ACC112 (cell line): ENCODE measurements around the gene FABP6.
"Not testable (repeated sequence)": the region's sequence is repeated elsewhere in the genome, so short reads cannot be mapped to it uniquely, and the experiment has no call there.

Experiments
- H2AFZ ChIP-seq: fragments of 200-600 bp; sonication (generic); one replicate; pipeline ENCODE4 v1.6.0; 2017; ENCODE audit warnings: antibody characterized with exemption, low read length; ENCODE audit not compliant: unreplicated experiment
- H3K27ac ChIP-seq: fragments of 200-600 bp; sonication (generic); 2 replicates; pipeline ENCODE4 v1.5.1; 2014; ENCODE audit warnings: low read depth, mild to moderate bottlenecking, antibody characterized with exemption, low read length, moderate library complexity
- H3K27me3 ChIP-seq: fragments of 200-600 bp; sonication (generic); 2 replicates; pipeline ENCODE4 v1.6.1; 2014; ENCODE audit warnings: mild to moderate bottlenecking, antibody characterized with exemption, low read length, moderate library complexity, mixed read lengths; ENCODE audit not compliant: insufficient read depth
- H3K36me3 ChIP-seq: fragments of 200-600 bp; sonication (generic); 2 replicates; pipeline ENCODE4 v1.6.1; 2016; ENCODE audit warnings: mild to moderate bottlenecking, antibody characterized with exemption, low read length, moderate library complexity, mixed read lengths; ENCODE audit not compliant: insufficient read depth
- H3K4me1 ChIP-seq: fragments of 200-600 bp; sonication (generic); one replicate; pipeline ENCODE4 v1.6.1; 2016; ENCODE audit warnings: low read length, mixed read lengths; ENCODE audit not compliant: insufficient read depth, unreplicated experiment, control insufficient read depth
- H3K4me3 ChIP-seq: fragments of 200-600 bp; sonication (generic); 2 replicates; pipeline ENCODE4 v1.5.1; 2014; ENCODE audit warnings: mild to moderate bottlenecking, low read depth, low read length
- H3K79me2 ChIP-seq: fragments of 200-600 bp; sonication (generic); one replicate; pipeline ENCODE4 v1.6.0; 2016; ENCODE audit warnings: low read length; ENCODE audit not compliant: control insufficient read depth, unreplicated experiment, insufficient read depth

The FABP6 gene, protein sequence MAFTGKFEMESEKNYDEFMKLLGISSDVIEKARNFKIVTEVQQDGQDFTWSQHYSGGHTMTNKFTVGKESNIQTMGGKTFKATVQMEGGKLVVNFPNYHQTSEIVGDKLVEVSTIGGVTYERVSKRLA

DNA sequence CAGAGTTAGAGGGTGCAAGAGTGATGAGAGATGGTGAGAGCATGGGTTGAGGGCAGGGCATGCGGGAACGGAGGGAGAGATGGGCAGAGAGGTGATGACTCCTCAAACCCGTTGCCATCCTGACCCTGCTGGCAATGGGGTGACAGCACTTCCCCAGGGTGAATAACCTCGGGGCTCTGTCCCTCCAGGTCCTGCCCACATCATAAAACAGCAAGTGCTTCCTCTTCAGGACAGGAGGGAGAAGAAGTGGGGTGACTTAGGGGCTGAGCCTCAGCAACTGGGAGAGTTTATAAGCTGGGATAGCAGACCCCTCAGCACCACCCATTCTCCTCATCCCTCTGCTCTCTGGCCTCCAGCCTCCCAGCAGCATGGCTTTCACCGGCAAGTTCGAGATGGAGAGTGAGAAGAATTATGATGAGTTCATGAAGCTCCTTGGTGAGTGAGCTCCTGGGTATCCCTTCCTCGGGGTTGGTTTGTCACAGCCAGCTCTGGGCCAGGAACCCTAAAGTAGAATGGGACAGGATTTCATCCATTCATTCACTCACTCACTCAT, at the start of gene FABP6:
FABP6 (plus strand) TSS at position 317 of the 553 bp plus-strand sequence; CDS start at position 369, 52 bp downstream.
- H2AFZ ChIP-seq: no peak within 1 kb of the TSS

DNA sequence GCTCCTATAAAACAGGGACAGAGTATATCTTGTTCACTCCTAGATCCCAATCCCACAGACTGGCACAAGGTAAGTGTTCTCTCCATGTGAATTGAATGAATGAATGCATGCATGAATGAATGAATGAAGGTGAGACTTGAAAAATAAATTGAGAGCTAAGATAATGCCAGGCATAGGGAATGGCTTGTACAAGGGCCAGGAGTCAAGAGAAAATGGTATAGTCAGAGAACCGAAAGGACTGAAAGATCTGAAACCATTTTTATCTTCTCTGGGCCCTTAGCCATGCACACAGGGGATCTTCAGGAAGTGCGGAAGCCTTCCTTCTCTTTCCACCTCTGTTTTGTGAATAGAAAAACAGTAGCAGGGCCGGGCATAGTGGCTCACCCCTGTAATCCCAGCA, 48.4 kb upstream of the FABP6 start:
- Histone ChIP-seq H3K4me3 (no peak overlapping the region), H3K36me3 (no peaks in the 10 kb centered on the region), H3K27me3 (no peaks in the 10 kb centered on the region), H3K4me1 (peaks cover 18% of the 10 kb centered on the region), H2AFZ (no peak overlapping the region), H3K27ac (no peak overlapping the region), H3K79me2 (no peaks in the 10 kb centered on the region)

More for the DNA sequence above, at the start of gene FABP6:
- H3K79me2 ChIP-seq: no peaks in the 10 kb centered on the region
- H3K4me3 ChIP-seq: no peak within 1 kb of the TSS
- H3K4me1 ChIP-seq: peaks cover 16% of the 10 kb centered on the region
- H3K27ac ChIP-seq: no peak within 1 kb of the TSS
- H3K27me3 ChIP-seq: no peaks in the 10 kb centered on the region
- no peaks in the 10 kb centered on the region for H3K36me3 ChIP-seq

DNA sequence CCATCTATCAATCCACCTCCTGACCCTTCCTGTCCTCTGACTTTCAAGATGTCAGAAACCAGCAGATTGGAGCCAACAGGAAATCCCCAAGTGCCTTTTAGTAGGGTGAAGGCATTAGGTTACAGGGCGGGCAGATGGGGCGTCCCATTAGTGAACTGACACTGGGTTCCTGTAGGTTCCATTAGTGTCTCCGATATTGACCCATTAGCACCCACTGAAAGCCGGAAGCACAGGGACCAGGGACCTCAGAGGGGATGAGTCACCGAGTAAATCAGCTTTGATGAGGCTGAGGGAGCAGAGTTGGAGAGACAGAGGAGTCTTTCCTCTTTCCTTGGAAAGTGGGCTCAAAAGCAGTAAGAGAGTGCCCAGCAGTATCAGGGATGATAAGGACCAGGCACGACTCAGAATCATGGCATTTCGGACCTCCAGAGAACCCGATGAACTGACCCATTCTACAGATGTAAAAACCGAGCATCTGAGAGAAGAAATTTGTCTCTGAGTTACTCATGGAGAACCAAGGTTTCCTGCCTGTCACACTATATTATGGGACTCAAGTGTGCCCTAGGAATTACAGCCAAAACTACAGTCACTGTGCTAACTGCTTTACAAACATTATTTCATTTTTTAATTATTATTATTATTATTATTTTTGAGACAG, 47.2 kb upstream of the FABP6 start:
- H3K4me3 ChIP-seq: no peak overlapping the region
- H3K27me3 ChIP-seq: no peaks in the 10 kb centered on the region
- no peak overlapping the region for H3K27ac ChIP-seq
- no peak overlapping the region for H2AFZ ChIP-seq
- H3K36me3 ChIP-seq: no peaks in the 10 kb centered on the region
- H3K4me1 ChIP-seq: peaks cover 17% of the 10 kb centered on the region
- no peaks in the 10 kb centered on the region for H3K79me2 ChIP-seq

DNA sequence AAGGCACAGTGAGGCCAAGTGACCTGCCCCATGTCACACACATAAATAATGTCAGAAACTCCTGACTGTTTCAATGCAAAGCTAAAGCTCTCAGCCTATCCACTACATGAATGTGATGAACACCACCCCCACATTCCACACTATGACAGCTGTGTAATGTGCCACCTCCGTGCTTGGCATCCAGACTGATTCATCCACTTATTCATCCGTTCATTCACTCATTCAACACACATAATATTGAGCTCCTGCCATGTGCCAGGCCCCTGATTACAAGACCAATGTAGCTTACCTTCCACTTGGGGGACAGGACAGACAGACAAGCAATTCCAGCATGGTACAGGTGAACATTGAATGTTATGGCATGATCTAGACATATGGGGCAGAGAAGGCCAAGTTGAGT, 46.2 kb upstream of the FABP6 start:
- Histone ChIP-seq H3K36me3 (no peaks in the 10 kb centered on the region), H3K27me3 (no peaks in the 10 kb centered on the region), H3K27ac (no peak overlapping the region), H2AFZ (no peak overlapping the region), H3K79me2 (no peaks in the 10 kb centered on the region), H3K4me3 (no peak overlapping the region), H3K4me1 (peaks cover 20% of the 10 kb centered on the region)

DNA sequence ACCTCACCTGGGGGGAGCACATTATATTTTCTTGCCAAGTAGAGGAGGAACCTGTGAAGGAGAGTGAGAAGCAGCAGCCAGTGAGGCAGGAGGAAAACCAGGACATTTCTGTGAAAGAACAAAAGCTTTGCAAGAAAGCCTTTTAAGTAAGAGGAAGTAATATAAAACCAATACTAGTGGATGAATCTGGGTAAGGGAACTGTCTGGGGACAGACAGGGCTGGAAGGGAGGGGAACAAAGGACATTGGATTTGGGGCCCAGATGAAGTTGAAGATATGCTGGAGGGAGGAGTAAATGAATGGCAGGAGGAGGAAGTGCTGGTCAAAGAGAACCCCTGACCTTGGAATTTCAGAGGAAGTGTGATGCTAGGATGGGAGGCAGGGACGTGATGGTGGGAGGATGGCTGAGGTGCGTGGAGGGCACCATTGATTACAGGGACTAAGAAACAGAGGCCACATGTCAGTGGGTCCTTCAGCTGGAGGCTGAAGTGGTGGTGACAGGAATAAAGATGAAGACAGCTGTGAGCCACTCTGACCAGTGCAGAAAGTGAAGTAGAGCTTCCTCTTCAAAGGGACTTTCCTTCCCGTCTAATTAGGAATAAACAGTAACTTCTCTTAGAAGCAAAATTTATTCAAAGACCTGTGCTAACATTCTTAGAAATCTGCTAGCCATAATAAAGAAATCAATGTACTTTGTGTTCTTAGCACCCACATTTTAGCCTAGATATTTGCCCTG, 43.5 kb upstream of the FABP6 start:
- H3K4me1 ChIP-seq: peaks cover 26% of the 10 kb centered on the region
- no peaks in the 10 kb centered on the region for H3K36me3 ChIP-seq
- no peak overlapping the region for H3K27ac ChIP-seq
- no peaks in the 10 kb centered on the region for H3K27me3 ChIP-seq
- no peaks in the 10 kb centered on the region for H3K79me2 ChIP-seq
- no peak overlapping the region for H3K4me3 ChIP-seq
- no peak overlapping the region for H2AFZ ChIP-seq

DNA sequence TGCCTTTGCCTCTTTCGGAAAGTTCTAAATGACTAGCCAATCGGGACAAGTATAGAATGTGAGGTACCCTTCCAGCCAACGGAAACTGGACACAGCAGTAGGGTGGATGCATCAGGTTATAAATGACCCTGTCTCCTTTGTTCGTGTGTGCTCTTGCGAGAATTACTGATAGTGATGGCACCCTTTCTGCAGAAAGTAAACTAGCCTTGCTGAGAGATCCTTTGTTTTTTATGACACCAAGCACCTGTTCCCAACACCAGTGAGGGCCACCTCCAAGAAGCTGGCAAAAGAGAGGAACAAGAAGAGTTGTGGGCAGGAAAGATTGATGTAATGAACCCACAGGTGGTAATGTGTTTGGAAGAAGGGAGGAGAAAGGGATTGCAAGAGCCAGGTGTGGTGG, 42.8 kb upstream of the FABP6 start:
- Histone ChIP-seq H2AFZ (no peak overlapping the region), H3K4me1 (peaks cover 26% of the 10 kb centered on the region), H3K79me2 (no peaks in the 10 kb centered on the region), H3K4me3 (no peak overlapping the region), H3K27me3 (no peaks in the 10 kb centered on the region), H3K27ac (no peak overlapping the region), H3K36me3 (no peaks in the 10 kb centered on the region)

DNA sequence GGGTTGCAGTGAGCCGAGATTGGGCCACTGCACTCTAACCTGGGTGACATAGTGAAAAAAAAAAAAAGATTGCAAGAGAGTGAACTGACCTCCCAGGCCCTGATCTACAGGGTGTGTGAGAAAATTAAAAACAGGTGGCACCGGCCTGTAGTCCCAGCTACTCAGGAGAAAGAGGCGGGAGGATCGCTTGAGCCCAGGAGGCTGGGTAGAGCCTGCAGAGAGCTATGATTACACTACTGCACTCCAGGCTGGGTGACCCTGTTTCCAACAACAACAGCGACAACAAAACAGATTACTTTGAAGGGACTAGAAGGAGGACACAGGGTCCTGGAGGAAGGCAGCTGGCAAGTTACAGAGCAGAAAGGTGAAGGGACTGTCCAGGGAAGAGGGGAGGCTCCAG, 42.2 kb upstream of the FABP6 start:
- Histone ChIP-seq H3K4me1 (peaks cover 21% of the 10 kb centered on the region), H3K36me3 (no peaks in the 10 kb centered on the region), H3K79me2 (no peaks in the 10 kb centered on the region), H3K27ac (no peak overlapping the region), H3K27me3 (no peaks in the 10 kb centered on the region), H3K4me3 (no peak overlapping the region), H2AFZ (no peak overlapping the region)

DNA sequence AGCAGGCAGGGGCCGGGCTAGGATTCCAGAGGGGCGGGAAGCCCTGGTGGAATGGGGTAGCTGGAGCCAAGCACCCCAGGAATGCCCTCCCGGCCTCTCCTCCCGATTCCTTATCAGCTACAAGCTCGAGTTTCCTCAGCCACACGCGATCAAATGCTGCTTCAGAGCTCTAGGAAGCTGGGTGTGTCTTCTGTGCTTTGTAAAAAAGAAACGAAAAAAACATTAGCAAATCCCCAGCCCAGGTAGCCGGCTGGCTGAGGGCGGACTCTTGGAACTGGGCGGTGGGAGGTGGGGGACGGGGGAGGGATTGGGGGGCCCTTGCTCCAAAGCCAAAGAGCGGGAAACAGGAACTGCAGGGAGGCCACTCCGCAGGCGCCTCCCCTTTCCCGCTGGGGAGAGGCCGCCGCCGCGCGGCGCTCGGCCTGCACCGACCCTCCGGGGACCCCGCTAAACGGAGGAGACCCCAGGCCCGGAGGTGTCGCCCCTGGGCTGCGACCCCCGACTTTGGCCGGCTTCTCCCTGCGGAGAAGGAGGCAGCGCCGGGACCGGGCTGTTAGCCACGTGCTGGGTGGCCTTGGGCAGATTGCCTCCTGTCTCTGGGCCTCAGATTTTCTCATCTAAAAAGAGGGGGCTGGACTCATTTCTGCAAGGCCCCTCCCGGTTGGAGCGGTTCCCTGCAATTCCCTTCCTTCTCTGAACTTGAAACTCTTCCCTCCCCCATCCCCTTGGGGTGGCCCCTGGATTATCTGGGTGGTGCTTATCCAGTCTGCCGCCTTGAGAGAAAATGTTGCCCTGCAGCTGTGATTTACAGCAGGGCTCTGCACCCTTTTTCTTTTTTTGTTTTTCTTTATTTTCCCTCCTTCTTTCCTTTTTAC, 40.9 kb upstream of the FABP6 start:
- H3K36me3 ChIP-seq: no peaks in the 10 kb centered on the region
- peak overlapping the region; percentile 75 for H3K4me3 ChIP-seq
- H3K27ac ChIP-seq: peak overlapping the region; percentile 56
- H3K4me1 ChIP-seq: peaks cover 11% of the 10 kb centered on the region
- H3K79me2 ChIP-seq: no peaks in the 10 kb centered on the region
- H2AFZ ChIP-seq: peak overlapping the region; percentile 95
- no peaks in the 10 kb centered on the region for H3K27me3 ChIP-seq

DNA sequence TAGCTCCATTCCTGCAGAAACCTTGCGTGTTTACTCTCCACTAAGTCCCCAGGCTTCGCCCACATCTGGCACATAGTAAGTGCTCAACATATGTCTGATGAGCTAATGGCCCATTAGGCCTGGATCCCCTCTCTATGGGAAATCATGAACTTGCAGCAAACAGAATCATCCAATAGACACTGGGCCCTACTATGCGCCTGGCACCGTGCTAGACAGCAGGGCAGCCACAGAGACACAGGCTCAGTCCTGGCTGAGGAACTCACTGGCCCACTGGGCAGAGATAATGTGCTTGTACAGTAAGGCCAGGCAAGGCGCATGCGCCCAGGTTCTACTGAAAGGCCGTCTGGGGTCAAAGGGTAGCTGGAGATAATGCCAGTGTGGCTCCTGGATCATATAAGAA, 36.9 kb upstream of the FABP6 start:
- Histone ChIP-seq H3K4me3 (no peak overlapping the region), H3K27ac (no peak overlapping the region), H2AFZ (no peak overlapping the region), H3K4me1 (peaks cover 12% of the 10 kb centered on the region), H3K79me2 (no peaks in the 10 kb centered on the region), H3K36me3 (no peaks in the 10 kb centered on the region), H3K27me3 (no peaks in the 10 kb centered on the region)

DNA sequence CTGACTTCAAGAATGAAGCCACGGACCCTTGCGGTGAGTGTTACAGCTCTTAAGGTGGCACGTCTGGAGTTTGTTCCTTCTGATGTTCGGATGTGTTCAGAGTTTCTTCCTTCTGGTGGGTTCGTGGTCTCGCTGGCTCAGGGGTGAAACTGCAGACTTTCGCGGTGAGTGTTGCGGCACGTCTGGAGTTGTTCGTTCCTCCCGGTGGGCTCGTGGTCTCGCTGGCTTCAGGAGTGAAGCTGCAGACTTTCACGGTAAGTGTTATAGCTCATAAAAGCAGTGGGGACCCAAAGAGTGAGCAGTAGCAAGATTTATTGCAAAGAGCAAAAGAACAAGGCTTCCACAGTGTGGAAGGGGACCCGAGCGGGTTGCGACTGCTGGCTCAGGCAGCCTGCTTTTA, 36.2 kb upstream of the FABP6 start:
- H3K27ac ChIP-seq, H2AFZ ChIP-seq, H3K36me3 ChIP-seq, H3K79me2 ChIP-seq, H3K4me3 ChIP-seq, H3K27me3 ChIP-seq: not testable (repeated sequence)
- peaks cover 15% of the 10 kb centered on the region for H3K4me1 ChIP-seq
